ENCODE results near the gene ATF7IP.
"Not testable (repeated sequence)": the region's sequence is repeated elsewhere in the genome, so short reads cannot be mapped to it uniquely, and the experiment has no call there.

The ATF7IP gene

GRCh38 chr12:14325716-14326343 is 39.7 kb upstream of the ATF7IP start:
- no peak overlapping the region for H3K4me3 ChIP-seq (ENCODE audit: low read depth, low read length)
- no peaks in the 10 kb centered on the region for H3K9me3 ChIP-seq (ENCODE audit: severe bottlenecking)
- no peak for DNase-seq
- H3K27me3 ChIP-seq (ENCODE audit: insufficient read depth, low read depth, severe bottlenecking) = no peaks in the 10 kb centered on the region
- no peak overlapping the region for H3K27ac ChIP-seq
- TF ChIP-seq CTCF (IDR thresholded peaks at IDR 0.05; ENCODE audit: low read depth, low read length) = no peak
- H3K36me3 ChIP-seq = no peaks in the 10 kb centered on the region

DNA sequence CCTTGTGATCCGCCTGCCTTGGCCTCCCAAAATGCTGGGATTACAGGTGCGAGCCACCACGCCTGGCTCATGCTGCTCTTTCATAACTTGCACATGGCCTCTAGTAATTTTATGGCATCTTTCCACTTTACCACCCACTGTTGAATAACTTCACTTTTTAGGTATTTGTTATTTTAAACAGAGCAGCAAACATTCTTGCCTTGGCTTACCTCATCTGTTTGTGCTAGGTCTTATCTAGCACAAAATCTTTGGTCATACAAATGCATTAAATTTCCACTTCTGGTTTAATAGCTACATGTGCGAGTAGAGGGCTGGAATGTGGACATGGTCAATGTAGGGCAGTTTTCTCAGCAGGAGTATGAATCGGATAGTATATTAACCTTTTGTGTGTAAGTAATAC is 38.8 kb upstream of the ATF7IP start:
- no peak for TF ChIP-seq CTCF (IDR thresholded peaks at IDR 0.05; ENCODE audit: low read depth, low read length)
- DNase-seq = no peak
- H3K4me3 ChIP-seq (ENCODE audit: low read depth, low read length) = no peak overlapping the region
- H3K27me3 ChIP-seq (ENCODE audit: insufficient read depth, low read depth, severe bottlenecking) = no peaks in the 10 kb centered on the region
- no peak overlapping the region for H3K27ac ChIP-seq
- H3K9me3 ChIP-seq (ENCODE audit: severe bottlenecking) = no peaks in the 10 kb centered on the region
- H3K36me3 ChIP-seq = no peaks in the 10 kb centered on the region

GRCh38 chr12:14327711-14328110 is 37.8 kb upstream of the ATF7IP start:
- no peak for TF ChIP-seq CTCF (IDR thresholded peaks at IDR 0.05; ENCODE audit: low read depth, low read length)
- Histone ChIP-seq H3K27me3 (ENCODE audit: insufficient read depth, low read depth, severe bottlenecking) (no peaks in the 10 kb centered on the region), H3K9me3 (ENCODE audit: severe bottlenecking) (no peaks in the 10 kb centered on the region), H3K27ac (no peak overlapping the region), H3K4me3 (ENCODE audit: low read depth, low read length) (no peak overlapping the region), H3K36me3 (no peaks in the 10 kb centered on the region)
- DNase-seq = no peak

DNA sequence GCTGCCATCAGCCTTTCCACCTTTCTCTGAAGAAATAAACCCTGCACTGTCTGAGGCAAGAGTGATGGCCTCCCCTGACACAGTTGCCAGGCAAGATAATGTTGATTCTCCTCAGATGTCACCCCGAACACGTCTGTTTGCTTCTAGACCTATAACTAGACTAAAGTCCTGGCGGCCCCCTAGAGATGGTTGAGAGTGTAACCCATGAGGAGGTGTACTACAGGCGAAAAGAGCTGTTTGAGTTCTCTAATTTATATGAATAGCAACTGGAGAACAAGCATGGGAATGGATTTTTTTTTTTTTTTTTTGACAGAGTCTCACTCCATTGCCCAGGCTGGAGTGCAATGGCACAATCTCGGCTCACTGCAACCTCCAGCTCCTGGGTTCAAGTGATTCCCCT is 33.0 kb upstream of the ATF7IP start:
- DNase-seq = no peak
- H3K4me3 ChIP-seq (ENCODE audit: low read depth, low read length) = no peak overlapping the region
- H3K36me3 ChIP-seq = no peaks in the 10 kb centered on the region
- TF ChIP-seq CTCF (IDR thresholded peaks at IDR 0.05; ENCODE audit: low read depth, low read length) = no peak
- H3K27ac ChIP-seq = no peak overlapping the region
- H3K9me3 ChIP-seq (ENCODE audit: severe bottlenecking) = no peaks in the 10 kb centered on the region
- no peaks in the 10 kb centered on the region for H3K27me3 ChIP-seq (ENCODE audit: insufficient read depth, low read depth, severe bottlenecking)

DNA sequence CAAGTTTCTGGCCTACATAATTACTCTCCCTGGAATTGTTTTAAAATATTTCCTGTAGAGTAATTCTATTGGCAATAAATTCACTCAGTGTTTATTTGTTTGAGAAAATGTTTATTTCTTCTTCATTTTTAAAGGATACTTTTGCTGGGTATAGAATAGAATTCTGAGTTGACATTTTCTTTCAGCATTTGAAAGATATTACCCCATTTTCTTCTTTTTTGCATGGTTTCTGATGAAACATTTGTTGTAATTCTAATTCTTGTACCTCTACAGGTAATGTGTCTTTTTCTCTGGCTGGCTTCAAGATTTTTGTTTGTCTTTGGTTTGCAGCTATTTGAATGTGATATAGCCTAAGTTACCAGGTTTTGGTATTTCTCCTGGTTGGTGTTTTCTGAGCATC is 25.1 kb upstream of the ATF7IP start:
- DNase-seq = no peak
- H3K36me3 ChIP-seq = no peaks in the 10 kb centered on the region
- no peak for TF ChIP-seq CTCF (IDR thresholded peaks at IDR 0.05; ENCODE audit: low read depth, low read length)
- H3K27me3 ChIP-seq (ENCODE audit: insufficient read depth, low read depth, severe bottlenecking) = no peaks in the 10 kb centered on the region
- H3K27ac ChIP-seq = no peak overlapping the region
- H3K4me3 ChIP-seq (ENCODE audit: low read depth, low read length) = no peak overlapping the region
- peaks cover 6% of the 10 kb centered on the region for H3K9me3 ChIP-seq (ENCODE audit: severe bottlenecking)

DNA sequence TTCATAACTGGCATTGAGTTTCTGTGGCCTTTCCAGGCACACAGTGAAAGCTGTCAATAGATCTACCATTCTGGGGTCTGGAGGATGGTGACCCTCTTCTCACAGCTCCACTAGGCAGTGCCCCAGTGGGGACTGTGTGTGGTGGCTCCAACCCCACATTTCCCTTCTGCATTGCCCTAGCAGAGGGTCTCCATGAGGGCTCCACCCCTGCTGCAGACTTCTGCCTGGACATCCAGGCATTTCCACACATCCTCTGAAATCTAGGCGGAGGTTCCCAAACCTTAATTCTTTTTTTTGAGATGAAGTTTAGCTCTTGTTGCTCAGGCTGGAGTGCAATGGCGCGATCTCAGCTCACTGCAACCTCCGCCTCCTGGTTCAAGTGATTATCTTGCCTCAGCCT is 14.0 kb upstream of the ATF7IP start:
- not testable (repeated sequence) for DNase-seq; H3K4me3 ChIP-seq (ENCODE audit: low read depth, low read length); H3K36me3 ChIP-seq; H3K27ac ChIP-seq; H3K27me3 ChIP-seq (ENCODE audit: insufficient read depth, low read depth, severe bottlenecking)
- peaks cover 11% of the 10 kb centered on the region for H3K9me3 ChIP-seq (ENCODE audit: severe bottlenecking)

DNA sequence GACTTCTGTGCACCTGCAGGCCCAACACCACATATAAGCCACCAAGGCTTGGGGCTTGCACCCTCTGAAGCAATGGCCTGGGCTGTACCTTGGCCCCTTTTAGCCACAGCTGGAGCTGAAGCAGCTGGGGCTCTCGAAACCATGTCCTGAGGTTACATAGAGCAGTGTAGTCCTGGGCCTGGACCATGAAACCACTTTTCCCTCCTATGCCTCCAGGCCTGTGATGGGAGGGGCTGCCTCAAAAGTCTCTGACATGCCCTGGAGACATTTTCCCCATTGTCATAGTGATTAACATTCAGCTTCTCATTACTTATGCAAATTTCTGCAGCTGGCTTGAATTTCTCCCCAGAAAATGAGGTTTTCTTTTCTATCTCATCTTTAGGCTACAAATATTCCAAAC is 13.4 kb upstream of the ATF7IP start:
- not testable (repeated sequence) for H3K27ac ChIP-seq; H3K36me3 ChIP-seq; H3K4me3 ChIP-seq (ENCODE audit: low read depth, low read length); DNase-seq; H3K27me3 ChIP-seq (ENCODE audit: insufficient read depth, low read depth, severe bottlenecking)
- H3K9me3 ChIP-seq (ENCODE audit: severe bottlenecking) = peaks cover 11% of the 10 kb centered on the region

- not testable (repeated sequence) for H3K27me3 ChIP-seq (ENCODE audit: insufficient read depth, low read depth, severe bottlenecking); H3K27ac ChIP-seq; H3K4me3 ChIP-seq (ENCODE audit: low read depth, low read length); DNase-seq; H3K9me3 ChIP-seq (ENCODE audit: severe bottlenecking); H3K36me3 ChIP-seq
These were observed 10.8 kb upstream of the ATF7IP start for GRCh38 chr12:14354665-14355064.
